H1 (cell line): ENCODE results near the gene RHBG. TPM values are rescaled to one million over a fixed set of nuclear protein-coding genes. Genes with fewer than 3 reads are reported as not detected.

Experiments
- CTCF ChIA-PET: fragments of 300-600 bp; sonication (Branson Sonifier 250); formaldehyde crosslinking; loops from one replicate; lab custom pipeline; 2021; ENCODE audit not compliant: partially characterized antibody; lab: Charles Lee
- POLR2A ChIA-PET: fragments of 300-600 bp; sonication (Branson Sonifier 250); formaldehyde crosslinking; loops from one replicate; lab custom pipeline; 2021; ENCODE audit warnings: inconsistent platforms; ENCODE audit not compliant: partially characterized antibody; lab: Charles Lee
- DNase-seq, 2 experiments: peaks; one replicate each; pipeline versions ENCODE4 v3.0.0 to v3.0.0-alpha.2; 2010 to 2022; ENCODE audit warnings: low spot score in 2 of 2, low read depth in 1 of 2, mixed read lengths in 1 of 2
- FAIRE-seq: peaks from 2 replicates; lab custom pipeline; 2011; peaks lifted over from hg19 to GRCh38; lab: Jason Lieb, UNC
- H2AFZ ChIP-seq: 2 replicates; pipeline ENCODE4 v1.8.1; 2012; ENCODE audit warnings: low read length, inconsistent platforms
- H2AK5ac ChIP-seq: 2 replicates; pipeline ENCODE4 v1.6.1; 2013; ENCODE audit warnings: low read depth, low read length
- H2BK120ac ChIP-seq: replicated peaks from 2 replicates; pipeline ENCODE3; 2013; ENCODE audit warnings: low read depth, low read length, inconsistent platforms
- H2BK12ac ChIP-seq: 2 replicates; pipeline ENCODE4 v1.6.1; 2013; ENCODE audit warnings: low read depth, low read length
- H2BK15ac ChIP-seq: 2 replicates; pipeline ENCODE4 v1.6.1; 2013; ENCODE audit warnings: low read length
- H2BK20ac ChIP-seq: 2 replicates; pipeline ENCODE4 v1.6.1; 2013; ENCODE audit warnings: low read length
- H2BK5ac ChIP-seq: 2 replicates; pipeline ENCODE4 v1.6.1; 2013; ENCODE audit warnings: low read depth, low read length
- H3K14ac ChIP-seq: 2 replicates; pipeline ENCODE4 v1.6.1; 2013; ENCODE audit warnings: inconsistent platforms; ENCODE audit not compliant: insufficient read length
- H3K18ac ChIP-seq: 2 replicates; pipeline ENCODE4 v1.6.1; 2013; ENCODE audit warnings: low read length; ENCODE audit errors: extremely low read depth
- H3K23ac ChIP-seq: 2 replicates; pipeline ENCODE4 v1.6.1; 2013; ENCODE audit warnings: inconsistent platforms; ENCODE audit not compliant: insufficient read length
- H3K23me2 ChIP-seq: 2 replicates; pipeline ENCODE4 v1.6.1; 2013; ENCODE audit warnings: low read depth, low read length
- H3K27ac ChIP-seq: 2 replicates; pipeline ENCODE4 v1.6.1; 2011; ENCODE audit warnings: low read depth, low read length, inconsistent platforms
- H3K27me3 ChIP-seq, 4 experiments: replicated peaks in 1 of 4; 1 replicate in 1 of 4; 2 replicates in 3 of 4; pipeline versions ENCODE4 v1.6.1 to v1.8.1; 2011 to 2013; ENCODE audit warnings: low read length in 3 of 4, mild to moderate bottlenecking in 3 of 4, inconsistent platforms in 2 of 4, mixed read lengths in 2 of 4, moderate library complexity in 1 of 4; ENCODE audit not compliant: control insufficient read depth in 3 of 4, insufficient read depth in 3 of 4; ENCODE audit errors: extremely low read depth in 1 of 4
- H3K36me3 ChIP-seq, 4 experiments: 2 replicates each; pipeline versions ENCODE4 v1.6.1 to v1.8.1; 2011 to 2013; ENCODE audit warnings: mild to moderate bottlenecking in 4 of 4, low read length in 3 of 4, moderate library complexity in 2 of 4, control low read depth in 1 of 4, inconsistent platforms in 1 of 4; ENCODE audit not compliant: insufficient read depth in 4 of 4, control insufficient read depth in 2 of 4
- H3K4ac ChIP-seq: replicated peaks from 2 replicates; pipeline ENCODE3; 2013; ENCODE audit warnings: low read length, low read depth, mixed read lengths, inconsistent platforms; ENCODE audit not compliant: insufficient read length
- H3K4me1 ChIP-seq, 4 experiments: replicated peaks in 1 of 4; 1 replicate in 1 of 4; 2 replicates in 3 of 4; pipeline versions ENCODE4 v1.6.1 to v1.8.1; 2011 to 2013; ENCODE audit warnings: low read length in 3 of 4, inconsistent platforms in 2 of 4, mixed read lengths in 1 of 4; ENCODE audit not compliant: insufficient read depth in 4 of 4, control insufficient read depth in 3 of 4
- H3K4me2 ChIP-seq, 2 experiments: 2 replicates each; pipeline versions ENCODE4 v1.6.1 to v1.8.1; 2011 to 2013; ENCODE audit warnings: low read depth in 2 of 2, low read length in 2 of 2, control low read depth in 1 of 2, inconsistent platforms in 1 of 2, mild to moderate bottlenecking in 1 of 2; ENCODE audit not compliant: insufficient read depth in 1 of 2
- H3K4me3 ChIP-seq, 4 experiments: fragments of 200-600, 300-600 bp in 1 of 4; sonication (generic), shearing (Covaris generic), sonication (Bioruptor Twin) in 1 of 4; 2 replicates each; pipeline versions ENCODE4 v1.5.1 to v1.8.1; 2011 to 2016; ENCODE audit warnings: low read length in 4 of 4, low read depth in 3 of 4, control low read depth in 2 of 4, inconsistent platforms in 2 of 4, mild to moderate bottlenecking in 2 of 4, mixed read lengths in 1 of 4, moderate library complexity in 1 of 4; ENCODE audit not compliant: insufficient read depth in 2 of 4; ENCODE audit errors: extremely low read depth in 1 of 4
- H3K56ac ChIP-seq: replicated peaks from 2 replicates; pipeline ENCODE3; 2013; ENCODE audit warnings: low read depth, mild to moderate bottlenecking, mixed read lengths, low read length, inconsistent platforms; ENCODE audit not compliant: insufficient read length
- H3K79me1 ChIP-seq: 2 replicates; pipeline ENCODE4 v1.6.1; 2013; ENCODE audit warnings: low read depth, low read length, control low read depth
- H3K79me2 ChIP-seq, 2 experiments: 2 replicates each; pipeline versions ENCODE4 v1.6.1 to v1.8.1; 2012 to 2013; ENCODE audit warnings: low read length in 2 of 2, mild to moderate bottlenecking in 2 of 2, inconsistent platforms in 1 of 2; ENCODE audit not compliant: insufficient read depth in 2 of 2, control insufficient read depth in 1 of 2
- H3K9ac ChIP-seq, 4 experiments: replicated peaks in 1 of 4; 1 replicate in 1 of 4; 2 replicates in 3 of 4; pipeline versions ENCODE4 v1.6.1 to v1.8.1; 2011 to 2013; ENCODE audit warnings: low read depth in 3 of 4, low read length in 3 of 4, control low read depth in 2 of 4, mild to moderate bottlenecking in 2 of 4, moderate library complexity in 2 of 4, inconsistent platforms in 1 of 4; ENCODE audit errors: extremely low read depth in 1 of 4
- H3K9me3 ChIP-seq, 2 experiments: 2 replicates each; pipeline versions ENCODE4 v1.6.1 to v1.8.1; 2012 to 2013; ENCODE audit warnings: mild to moderate bottlenecking in 2 of 2, moderate library complexity in 2 of 2, control low read depth in 1 of 2, inconsistent platforms in 1 of 2, low read depth in 1 of 2, low read length in 1 of 2, mixed read lengths in 1 of 2; ENCODE audit not compliant: insufficient read depth in 2 of 2
- H4K20me1 ChIP-seq, 2 experiments: replicated peaks in 1 of 2; 2 replicates each; pipeline versions ENCODE3 to v1.8.1; 2011 to 2013; ENCODE audit warnings: inconsistent platforms in 2 of 2, low read length in 2 of 2, mild to moderate bottlenecking in 1 of 2; ENCODE audit not compliant: insufficient read depth in 2 of 2, control insufficient read depth in 1 of 2
- H4K5ac ChIP-seq: 2 replicates; pipeline ENCODE4 v1.6.1; 2013; ENCODE audit warnings: low read length, low read depth, mixed read lengths, inconsistent platforms; ENCODE audit not compliant: insufficient read length
- H4K8ac ChIP-seq: 2 replicates; pipeline ENCODE4 v1.8.0; 2013; ENCODE audit warnings: mild to moderate bottlenecking, moderate library complexity, low read length, inconsistent platforms; ENCODE audit not compliant: insufficient read depth; ENCODE audit errors: extremely low read depth
- H4K91ac ChIP-seq: replicated peaks from 2 replicates; pipeline ENCODE3; 2013; ENCODE audit warnings: low read length, mixed read lengths, inconsistent platforms; ENCODE audit not compliant: insufficient read length
- BACH1 ChIP-seq: IDR thresholded peaks from 2 replicates; pipeline ENCODE4 v1.6.1; 2012; ENCODE audit warnings: low read length, improper control_type of control experiment
- CBX8 ChIP-seq: fragments of 300-800, 300-1000 bp; sonication (generic); IDR thresholded peaks from 2 replicates; pipeline ENCODE4 v1.7.1; 2016; ENCODE audit warnings: low read depth, low read length, borderline replicate concordance
- CTBP2 ChIP-seq: IDR thresholded peaks from 2 replicates; pipeline ENCODE4 v1.7.0; 2011; ENCODE audit warnings: borderline replicate concordance, mild to moderate bottlenecking, moderate library complexity, mixed read lengths, low read length; ENCODE audit not compliant: insufficient read depth, insufficient read length
- E2F6 ChIP-seq: IDR thresholded peaks from 2 replicates; pipeline ENCODE4 v1.6.1; 2012; ENCODE audit warnings: inconsistent platforms
- EZH2 ChIP-seq: fragments of 200-600 bp; sonication (generic); IDR thresholded peaks from 2 replicates; pipeline ENCODE4 v1.7.1; 2012; ENCODE audit warnings: low read depth, mild to moderate bottlenecking, moderate library complexity, low read length, inconsistent platforms; ENCODE audit not compliant: severe bottlenecking
- SAP30 ChIP-seq: fragments of 300-600 bp; sonication (generic); IDR thresholded peaks from 2 replicates; pipeline ENCODE4 v1.7.1; 2012; ENCODE audit warnings: low read length, moderate library complexity, mild to moderate bottlenecking, inconsistent platforms; ENCODE audit not compliant: insufficient read depth, insufficient replicate concordance
- TCF12 ChIP-seq: IDR thresholded peaks from 2 replicates; pipeline ENCODE4 v1.6.1; 2011; ENCODE audit warnings: low read depth, mild to moderate bottlenecking, low read length
- USF2 ChIP-seq: IDR thresholded peaks from 2 replicates; pipeline ENCODE4 v1.6.1; 2011; ENCODE audit warnings: low read length, improper control_type of control experiment
- ZNF274 ChIP-seq: IDR thresholded peaks from 2 replicates; pipeline ENCODE4 v1.7.0; 2012; ENCODE audit warnings: low read length, borderline replicate concordance; ENCODE audit errors: extremely low read depth
- WGBS, 2 experiments: shearing (Covaris generic) in 1 of 2; methylation state at CpG; one replicate each; pipeline versions ENCODE4 v1.1.6 to v1.1.7; 2013 to 2015; ENCODE audit warnings: low lambda C conversion rate in 2 of 2, mixed read lengths in 2 of 2, inconsistent platforms in 1 of 2, low coverage in 1 of 2, missing lambda C conversion rate in 1 of 2; ENCODE audit not compliant: insufficient replicate concordance in 2 of 2, insufficient coverage in 1 of 2, insufficient read length in 1 of 2; ENCODE audit errors: extremely low coverage in 1 of 2, missing lambda C conversion rate in 1 of 2; 5-methylcytosine and 5-hydroxymethylcytosine counted together
- polyA plus RNA-seq, 7 experiments: library from polyadenylated mRNA; depleted of rRNA in 3 of 7; stranded (reverse) in 5 of 7; unstranded in 2 of 7; fragments of >200 nt in 5 of 7; fragments of 200-250 nt in 2 of 7; gene quantifications; 1 replicate in 5 of 7; 2 replicates in 1 of 7; 4 replicates in 1 of 7; pipeline versions ENCODE4 v1.2.1 to v1.2.3, GENCODE V29; 2011 to 2013; ENCODE audit warnings: missing spikeins in 2 of 7, mixed read lengths in 2 of 7
- total RNA-seq: library from RNA; stranded (reverse); fragmentation: NEBNext Ultra II Directional; extraction: Animal tissue kit (Norgen Biotek cat#: 25700); gene quantifications from 2 replicates; pipeline ENCODE4 v1.2.1, GENCODE V29; 2021

Gene RHBG
- total and polyA plus RNA-seq, 2 of the 8 experiments (the other 6 are each of a cell fraction or from before 2014, with no cell fraction given) = 2.6 to 2.7 TPM

GRCh38 chr1:156429313-156430060, 60.5 kb downstream of the RHBG start:
- Histone ChIP-seq H3K14ac (no peak overlapping the region), H3K27ac (no peak overlapping the region), H4K5ac (no peak overlapping the region), H3K9me3 (no peaks in the 10 kb centered on the region), H3K79me1 (no peaks in the 10 kb centered on the region), H3K4ac (no peak overlapping the region), H3K4me2 (peak overlapping the region; percentile 67 to 72), H3K23ac (no peak overlapping the region), H3K4me1 (peaks cover 14 to 30% (median 16%) of the 10 kb centered on the region in 4 experiments), H2BK15ac (no peak overlapping the region), H2AFZ (no peak overlapping the region), H3K79me2 (no peaks in the 10 kb centered on the region), H3K18ac (no peak overlapping the region), H2BK12ac (peak overlapping the region; percentile 28; the same call in 1 of the 2 replicates), H3K56ac (no peak overlapping the region), H4K8ac (no peak overlapping the region), H3K4me3 (peak overlapping the region in 3 of 4 experiments; percentile 15 to 42 (median 17); a peak in 5 of 8 replicates), H4K20me1 (peaks cover 2 to 8% of the 10 kb centered on the region in 2 experiments), H4K91ac (no peak overlapping the region), H3K23me2 (peaks cover 5% of the 10 kb centered on the region; the same call in 1 of the 2 replicates), H2BK20ac (no peak overlapping the region), H2BK120ac (no peak overlapping the region), H3K27me3 (peaks cover 72 to 100% (median 97%) of the 10 kb centered on the region in 4 experiments), H2BK5ac (no peak overlapping the region), H3K9ac (no peak overlapping the region; a peak in 1 of 7 replicates), H3K36me3 (no peaks in the 10 kb centered on the region), H2AK5ac (no peak overlapping the region)
- FAIRE-seq = no peak
- DNase-seq = no peak
- POLR2A ChIA-PET = interaction anchor here (1.1 to 2.4 kb wide), 9 partner anchors 7 to 73 kb away, joined by 3 to 23 read pairs (median 6); no protein-coding TSS in a partner anchor
- 8% methylated on average over 13 of the region's 13 CpGs; no CpG with 5 or more reads in 1 of the 2 experiments for WGBS, 2 experiments
- CTCF ChIA-PET = interaction anchor here (0.5 to 14.9 kb wide), 11 partner anchors 11 to 338 kb away, joined by 3 to 217 read pairs (median 4); no protein-coding TSS in a partner anchor
- TF ChIP-seq TCF12 (no peak), USF2 (no peak), CTBP2 (no peak), E2F6 (no peak), BACH1 (no peak), ZNF274 (no peak), SAP30 (no peak), CBX8 (no peak), EZH2 (peak; percentile 35)
